HG02763 (cell line): Measurements from ENCODE around the gene SUGCT.

ENCODE experiments used
- ATAC-seq: cut with Tn5 transposase; IDR thresholded peaks from one replicate; pipeline ENCODE4 v1.9.1; 2021; ENCODE audit warnings: mild to moderate bottlenecking, moderate library complexity; ENCODE audit not compliant: unreplicated experiment

Gene SUGCT

DNA sequence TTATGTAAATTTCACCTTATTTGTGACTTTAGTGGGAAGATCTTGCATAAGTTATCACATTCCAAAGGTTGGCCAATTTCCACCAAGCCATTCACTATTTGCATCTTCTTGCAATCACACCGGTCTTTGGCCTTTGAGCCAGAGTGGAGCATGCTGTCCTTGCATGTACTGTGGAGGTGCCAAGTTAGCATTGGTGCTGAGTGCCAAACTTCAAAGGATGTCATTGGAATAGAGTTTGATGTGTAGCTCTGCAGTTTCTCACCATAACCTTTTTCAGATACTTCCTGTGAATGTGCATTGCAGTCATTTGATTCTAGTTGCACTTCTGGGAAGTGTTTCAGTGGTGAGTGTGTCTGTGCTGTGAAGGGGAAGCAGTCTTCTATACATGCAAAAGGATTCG is 620.6 kb downstream of the SUGCT start:
- ATAC-seq = no peak

- no peak for ATAC-seq
Observed at GRCh38 chr7:40757109-40757508, 622.3 kb downstream of the SUGCT start.

DNA sequence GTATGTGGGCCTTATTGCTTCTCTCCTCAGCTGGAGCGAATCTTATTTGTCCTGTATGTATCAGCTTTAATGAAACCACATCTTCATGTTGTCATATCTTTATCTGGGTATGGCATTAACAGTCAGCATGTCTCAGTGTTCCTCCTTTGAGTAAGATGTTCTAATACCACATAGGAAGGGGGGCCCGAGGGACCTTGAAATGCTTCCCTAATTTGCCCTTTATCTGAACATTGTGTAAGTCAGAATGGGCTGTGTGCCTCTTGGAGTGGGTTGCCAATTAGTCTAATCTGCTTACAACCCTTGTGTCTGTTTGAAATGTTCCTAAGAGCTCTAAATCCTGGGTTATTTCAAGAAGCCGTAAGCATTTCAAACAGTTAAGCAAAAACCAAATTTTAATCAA is 623.8 kb downstream of the SUGCT start:
- ATAC-seq = no peak

- ATAC-seq = no peak
Observed at GRCh38 chr7:40760293-40760964, 625.6 kb downstream of the SUGCT start.

- no peak for ATAC-seq
Observed at GRCh38 chr7:40760987-40761386, 626.2 kb downstream of the SUGCT start.

- no peak for ATAC-seq
Observed at GRCh38 chr7:40761762-40762560, 627.2 kb downstream of the SUGCT start.

DNA sequence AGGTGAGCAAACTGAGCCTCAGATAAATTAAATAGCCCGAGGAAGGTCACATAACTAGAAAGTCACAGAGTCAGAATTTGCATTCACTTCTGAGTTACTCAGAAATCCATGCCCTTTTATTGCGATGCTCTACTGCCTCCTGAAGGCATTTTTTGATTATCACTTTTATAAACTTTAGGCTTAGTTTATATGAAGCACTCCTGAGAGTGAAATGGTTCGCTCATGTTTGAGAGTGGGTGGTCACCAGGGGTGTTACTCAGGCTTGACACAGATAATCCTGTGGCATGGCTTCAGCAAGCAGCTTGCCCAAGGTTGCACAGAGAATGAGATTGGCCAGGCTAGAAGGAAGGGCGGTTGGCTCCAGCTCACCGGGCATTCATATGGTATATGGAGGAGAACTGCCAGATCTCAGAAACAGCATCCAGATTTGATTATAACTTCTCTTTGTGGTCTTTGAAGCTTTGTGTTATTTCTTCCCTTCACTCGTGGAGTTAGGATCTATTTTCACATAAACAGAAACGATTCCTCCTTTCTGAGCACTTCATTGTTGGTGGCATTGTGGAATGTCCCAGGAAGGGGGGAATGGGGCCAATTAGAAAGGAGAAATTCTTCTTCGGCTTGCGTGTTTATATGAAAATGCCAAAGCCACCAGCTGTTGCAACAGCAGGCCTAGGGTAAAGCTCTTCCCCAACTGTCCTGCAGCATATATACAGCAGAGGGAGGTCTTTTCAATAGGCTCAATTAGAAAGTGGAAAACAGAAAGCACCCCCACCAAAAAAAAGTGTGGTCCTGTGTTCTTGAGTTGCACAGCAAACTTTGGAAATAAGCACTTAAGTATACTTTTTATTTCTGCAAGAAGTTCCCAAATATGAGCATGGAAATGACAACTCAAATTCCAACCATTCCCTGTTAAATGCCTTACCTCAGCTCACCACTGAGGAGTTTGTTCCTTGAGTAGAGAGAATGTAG is 628.8 kb downstream of the SUGCT start:
- no peak for ATAC-seq

- ATAC-seq = no peak
Observed at GRCh38 chr7:40765639-40766038, 630.8 kb downstream of the SUGCT start.

DNA sequence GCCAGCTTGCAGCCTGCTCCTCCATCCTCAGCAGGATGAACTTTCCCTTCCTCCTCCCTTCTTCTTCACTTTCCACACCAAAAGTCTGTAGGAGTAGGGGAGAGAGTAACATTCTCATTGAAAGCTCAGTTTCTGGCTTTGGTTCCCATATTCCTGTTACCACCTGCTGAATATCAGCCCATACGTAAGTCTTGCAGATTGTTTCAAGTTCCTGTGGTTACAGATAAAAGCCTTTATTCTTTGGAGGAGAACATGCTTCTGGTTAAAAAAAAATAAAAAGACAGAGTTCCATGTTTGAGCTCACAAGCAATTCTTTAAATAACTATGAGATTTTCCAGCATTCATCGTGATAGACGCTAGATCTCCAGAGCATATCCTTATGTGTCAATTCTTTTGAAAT is 637.3 kb downstream of the SUGCT start:
- no peak for ATAC-seq

- ATAC-seq = no peak
Observed at GRCh38 chr7:40773656-40774055, 638.9 kb downstream of the SUGCT start.

DNA sequence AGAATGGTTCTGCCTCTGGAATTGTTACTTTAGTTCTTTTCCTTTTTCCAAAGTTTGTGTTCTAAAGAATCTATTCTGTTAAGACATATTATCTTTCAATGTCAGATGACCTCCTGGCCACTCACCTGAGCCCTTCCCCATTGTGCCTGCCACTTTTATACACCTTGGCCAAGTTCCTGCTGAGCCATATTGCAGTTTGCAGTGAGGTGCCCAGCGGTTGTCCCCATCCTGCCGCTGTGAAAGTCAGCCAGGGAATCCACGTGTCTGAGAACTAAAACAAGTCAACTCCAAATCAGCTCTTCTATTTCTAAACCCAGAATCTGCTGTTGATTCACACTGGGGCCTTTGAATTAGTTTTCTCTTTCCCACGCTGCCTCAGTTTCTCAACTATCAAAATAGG is 641.1 kb downstream of the SUGCT start:
- ATAC-seq = no peak

DNA sequence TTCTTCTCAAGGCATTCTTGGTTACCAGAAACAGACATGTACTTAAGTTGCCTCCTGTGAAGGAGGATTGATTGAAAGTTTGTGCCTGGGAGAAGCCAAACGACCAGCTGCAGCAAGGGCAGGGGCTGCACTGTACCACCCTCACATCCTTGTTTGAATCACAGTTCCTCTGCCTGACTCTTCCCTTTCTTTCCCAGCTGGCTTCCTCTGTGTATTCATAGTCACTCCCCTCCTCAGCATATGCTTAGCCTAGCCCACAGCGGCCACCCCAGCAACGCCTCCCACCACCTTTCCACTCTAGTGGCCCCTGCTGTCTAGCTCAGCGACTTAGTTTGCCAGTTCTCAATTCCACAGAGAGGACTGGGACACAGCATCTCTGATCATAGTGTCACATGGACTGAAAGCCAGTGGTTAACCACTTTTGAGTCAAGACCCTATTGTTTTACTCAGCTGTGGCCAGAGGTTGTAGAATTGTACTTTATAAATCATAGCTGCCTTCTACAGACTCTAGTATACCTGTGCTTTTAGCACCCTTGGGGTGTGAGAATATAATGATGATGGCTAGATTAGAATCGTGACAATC is 643.0 kb downstream of the SUGCT start:
- no peak for ATAC-seq

DNA sequence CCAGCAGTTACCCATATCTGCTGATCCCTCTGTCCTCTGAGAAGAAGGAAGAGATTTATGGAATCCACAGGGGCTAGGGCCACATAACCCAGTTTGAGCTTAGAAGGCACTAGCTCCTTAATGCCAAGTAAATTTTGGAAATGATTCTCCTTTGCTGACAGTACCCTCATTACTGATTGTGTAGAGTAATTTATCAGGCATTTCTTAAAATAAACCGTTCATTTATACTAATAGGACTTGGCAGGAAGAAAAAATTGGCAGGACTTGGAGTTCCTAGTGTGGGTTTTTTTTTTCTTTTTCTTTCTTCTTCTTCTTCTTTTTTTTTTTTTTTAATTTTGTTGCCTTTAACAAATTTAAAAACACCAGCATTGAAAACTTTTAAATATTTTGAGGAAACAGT is 645.7 kb downstream of the SUGCT start:
- no peak for ATAC-seq

DNA sequence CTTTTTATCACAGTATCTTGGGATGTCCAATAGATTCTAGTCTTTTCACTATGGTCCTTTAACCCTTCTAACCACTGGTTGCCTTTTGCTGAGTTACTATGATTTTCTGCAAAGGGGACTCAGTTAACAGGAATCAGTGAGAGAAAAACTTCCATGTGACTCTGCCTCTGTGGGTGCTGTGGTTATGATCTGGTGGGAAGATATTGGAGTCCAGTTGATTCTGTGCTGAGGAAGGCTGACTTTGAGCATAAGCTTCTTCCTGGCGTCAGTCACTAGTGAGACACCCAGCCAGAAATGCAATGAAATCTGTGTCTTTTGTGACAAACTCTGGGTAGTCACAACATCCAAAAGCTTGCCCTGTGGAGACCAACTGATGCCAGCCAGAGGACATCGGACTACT is 648.0 kb downstream of the SUGCT start:
- ATAC-seq = no peak

DNA sequence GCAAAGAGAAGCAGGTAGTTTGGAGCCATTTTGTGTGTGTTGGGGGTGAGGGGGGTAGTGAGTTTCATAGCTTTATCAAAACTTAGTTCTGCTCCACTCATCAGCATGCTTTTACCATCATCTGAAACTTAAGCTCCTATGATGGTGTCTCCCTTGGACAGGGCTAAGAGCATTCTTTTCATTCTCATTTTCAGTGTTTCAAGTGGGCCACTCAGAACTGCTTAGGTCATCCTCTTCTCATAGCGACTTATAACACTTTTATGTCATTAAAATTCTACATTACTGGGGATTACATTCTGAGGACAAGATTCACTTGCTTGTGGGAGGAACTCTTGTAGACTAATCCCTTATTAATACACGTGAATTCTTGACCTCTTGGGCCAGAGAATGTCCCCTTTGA is 649.4 kb downstream of the SUGCT start:
- ATAC-seq = no peak

GRCh38 chr7:40786909-40787308 is 652.1 kb downstream of the SUGCT start:
- no peak for ATAC-seq

- no peak for ATAC-seq
Observed at GRCh38 chr7:40793132-40793531, 658.3 kb downstream of the SUGCT start.

GRCh38 chr7:40795607-40796006 is 660.8 kb downstream of the SUGCT start:
- ATAC-seq = no peak

- ATAC-seq = no peak
Observed at GRCh38 chr7:40796723-40797122, 661.9 kb downstream of the SUGCT start.

DNA sequence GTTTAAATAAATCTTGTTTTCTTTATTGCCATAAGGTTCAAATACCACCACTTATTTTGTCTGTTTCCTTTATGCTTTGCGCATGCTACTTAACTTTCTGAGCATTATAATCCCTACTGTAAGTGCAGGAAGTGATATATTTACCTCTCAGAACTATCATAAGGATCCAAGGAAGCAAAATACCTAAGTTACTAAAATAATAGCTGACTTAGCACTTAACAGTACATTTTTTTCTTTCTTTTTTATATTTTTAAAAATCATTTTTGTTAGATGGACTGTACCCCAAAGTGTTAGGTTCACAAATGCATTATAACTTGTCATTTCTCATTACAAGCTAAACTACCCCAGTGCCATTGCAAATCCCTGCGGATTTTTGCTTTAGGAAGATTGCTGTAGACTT is 663.8 kb downstream of the SUGCT start:
- no peak for ATAC-seq
